ENCODE measurements around the gene RAPGEF6. TPM values are rescaled to one million over a fixed set of nuclear protein-coding genes. Genes with fewer than 3 reads are reported as not detected.

The RAPGEF6 gene
- total and polyA plus RNA-seq, 2 of the 4 experiments (the other 2 are of a cell fraction) = 5.8 to 18.8 TPM

- Histone ChIP-seq H3K79me1 (ENCODE audit: low read depth in 1 of 2, low read length in 2 of 2) (peaks cover 10 to 67% of the 10 kb centered on the region in 2 experiments), H3K27ac (ENCODE audit: insufficient read depth, low read length) (no peak overlapping the region), H3K36me3 (ENCODE audit: control insufficient read depth, insufficient read depth, low read length) (no peaks in the 10 kb centered on the region), H3K9me3 (ENCODE audit: control insufficient read depth, insufficient read depth, low read length) (no peaks in the 10 kb centered on the region), H3K18ac (ENCODE audit: low read depth, low read length) (no peak overlapping the region), H4K91ac (ENCODE audit: insufficient read depth, low read depth, low read length) (no peak overlapping the region), H2BK20ac (ENCODE audit: low read depth, low read length) (no peak overlapping the region), H3K9me1 (ENCODE audit: insufficient read depth, low read length) (peaks cover 3% of the 10 kb centered on the region; the same call in 1 of the 2 replicates), H3K4me1 (ENCODE audit: control insufficient read depth, insufficient read depth, low read length) (peaks cover 2% of the 10 kb centered on the region; the same call in 1 of the 2 replicates), H3K9ac (ENCODE audit: low read depth, low read length) (no peak overlapping the region), H4K5ac (ENCODE audit: low read depth, low read length) (no peak overlapping the region), H2BK5ac (ENCODE audit: low read depth, low read length, poor library complexity, severe bottlenecking) (peak overlapping the region; percentile 36), H3K4me2 (ENCODE audit: low read depth, low read length) (peak overlapping the region; percentile 32; the same call in 1 of the 2 replicates), H3K23ac (ENCODE audit: low read depth, low read length) (no peak overlapping the region; the same call in 1 of the 2 replicates), H2BK15ac (ENCODE audit: low read depth, low read length) (no peak overlapping the region), H3K4ac (ENCODE audit: low read depth, low read length) (no peak overlapping the region), H4K8ac (ENCODE audit: low read depth in 2 of 2, low read length in 2 of 2) (no peak overlapping the region), H3K27me3 (ENCODE audit: control insufficient read depth, insufficient read depth, low read length) (no peaks in the 10 kb centered on the region), H3K56ac (ENCODE audit: extremely low read depth, insufficient read depth, low read length) (no peak overlapping the region), H3K4me3 (ENCODE audit: insufficient read depth, low read depth, low read length) (no peak overlapping the region), H2BK120ac (ENCODE audit: low read depth, low read length) (no peak overlapping the region), H2AFZ (replicated peaks; ENCODE audit: low read length, poor library complexity) (no peak overlapping the region), H2AK5ac (ENCODE audit: low read depth, low read length) (no peak overlapping the region), H2AK9ac (replicated peaks; ENCODE audit: low read depth, low read length, poor library complexity) (no peak overlapping the region), H4K20me1 (ENCODE audit: insufficient read depth, low read length) (peaks cover 13% of the 10 kb centered on the region; the same call in 1 of the 2 replicates), H3K14ac (replicated peaks; ENCODE audit: low read depth, low read length) (0 out of 2 replicates have a peak overlapping the region, but pooled peaks have one; percentile 10)
- ChIA-PET CTCF (interaction anchor here (1.2 kb wide), 1 partner anchor 17 kb away, joined by 3 read pairs; no protein-coding TSS in a partner anchor), POLR2A (ENCODE audit: unreplicated experiment) (no interaction called here)
- DNase-seq (peak; percentile 56), ATAC-seq (ENCODE audit: low read depth) (no peak)
- dilution Hi-C loops (cut with HindIII; ENCODE audit: low sequenced_read_pairs, unreplicated experiment) (no loop called here), intact Hi-C loops (cut with micrococcal nuclease) (no loop called here), in situ Hi-C loops (cut with MboI; ENCODE audit: low sequenced_read_pairs) (no loop called here)
- no peak for TF ChIP-seq FOS (IDR thresholded peaks at IDR 0.05; ENCODE audit: low read depth, low read length)
- TF ChIP-seq NFE2L2 (IDR thresholded peaks at IDR 0.05; ENCODE audit: low read depth, low read length) = no peak
- no peak for TF ChIP-seq RAD21 (IDR thresholded peaks at IDR 0.05; ENCODE audit: low read length)
- TF ChIP-seq BHLHE40 (IDR thresholded peaks at IDR 0.05; ENCODE audit: low read depth, low read length) = no peak
- no peak for TF ChIP-seq ELK1 (IDR thresholded peaks at IDR 0.05; ENCODE audit: borderline replicate concordance, low read depth, low read length)
- no peak for TF ChIP-seq CTCF (conservative IDR thresholded peaks at IDR 0.05; ENCODE audit: low read depth, low read length)
- TF ChIP-seq RCOR1 (IDR thresholded peaks at IDR 0.05; ENCODE audit: insufficient replicate concordance, low read length) = no peak
- TF ChIP-seq MAZ (IDR thresholded peaks at IDR 0.05; ENCODE audit: borderline replicate concordance, low read depth, low read length) = no peak
- no peak for TF ChIP-seq CEBPB (IDR thresholded peaks at IDR 0.05; ENCODE audit: low read depth, low read length)
- no peak for TF ChIP-seq USF2 (IDR thresholded peaks at IDR 0.05; ENCODE audit: low read depth, low read length)
- WGBS, 2 experiments (ENCODE audit: extremely low coverage in 2 of 2, insufficient read length in 1 of 2) = 76% methylated on average over 2 of the region's 4 CpGs; no CpG with 5 or more reads in 1 of the 2 experiments
- BruUV-seq (replicated peaks) = no TSS peak
These were observed 4.1 kb downstream of the RAPGEF6 start for GRCh38 chr5:131630963-131631350.

Data from IMR-90 (cell line).